Measurements from ENCODE around the gene RIPK4.

DNA sequence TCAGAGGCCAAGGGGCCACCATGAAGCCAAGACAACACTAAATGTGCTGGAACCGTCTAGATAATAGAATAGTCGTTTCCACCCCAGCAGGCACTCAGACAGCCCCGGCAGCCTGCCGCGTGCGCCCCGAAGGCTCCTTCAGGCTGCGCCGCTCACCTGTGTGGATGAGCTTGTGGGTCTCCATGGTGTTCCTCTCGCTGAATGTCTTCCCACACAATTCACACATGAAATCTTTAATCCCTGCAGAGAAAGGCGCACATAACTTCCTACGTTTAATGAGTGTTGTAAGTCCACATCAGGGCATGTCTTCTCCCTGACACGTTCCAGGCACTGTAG, 43.7 kb upstream of the RIPK4 start:
- TF ChIP-seq, protein P1, sequence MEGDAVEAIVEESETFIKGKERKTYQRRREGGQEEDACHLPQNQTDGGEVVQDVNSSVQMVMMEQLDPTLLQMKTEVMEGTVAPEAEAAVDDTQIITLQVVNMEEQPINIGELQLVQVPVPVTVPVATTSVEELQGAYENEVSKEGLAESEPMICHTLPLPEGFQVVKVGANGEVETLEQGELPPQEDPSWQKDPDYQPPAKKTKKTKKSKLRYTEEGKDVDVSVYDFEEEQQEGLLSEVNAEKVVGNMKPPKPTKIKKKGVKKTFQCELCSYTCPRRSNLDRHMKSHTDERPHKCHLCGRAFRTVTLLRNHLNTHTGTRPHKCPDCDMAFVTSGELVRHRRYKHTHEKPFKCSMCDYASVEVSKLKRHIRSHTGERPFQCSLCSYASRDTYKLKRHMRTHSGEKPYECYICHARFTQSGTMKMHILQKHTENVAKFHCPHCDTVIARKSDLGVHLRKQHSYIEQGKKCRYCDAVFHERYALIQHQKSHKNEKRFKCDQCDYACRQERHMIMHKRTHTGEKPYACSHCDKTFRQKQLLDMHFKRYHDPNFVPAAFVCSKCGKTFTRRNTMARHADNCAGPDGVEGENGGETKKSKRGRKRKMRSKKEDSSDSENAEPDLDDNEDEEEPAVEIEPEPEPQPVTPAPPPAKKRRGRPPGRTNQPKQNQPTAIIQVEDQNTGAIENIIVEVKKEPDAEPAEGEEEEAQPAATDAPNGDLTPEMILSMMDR (IDR thresholded peaks at IDR 0.05): no peak
- TF ChIP-seq POLR2AphosphoS5 (IDR thresholded peaks at IDR 0.05; ENCODE audit: low read depth, low read length): no peak

Measured in Panc1 (cell line).